ENCODE measurements around the gene FBXO7.
A peak's percentile ranks its signal among the peaks of the same experiment; 100 is the strongest.
"Not testable (repeated sequence)": the region's sequence is repeated elsewhere in the genome, so short reads cannot be mapped to it uniquely, and the experiment has no call there.

FBXO7 gene

GRCh38 chr22:32474635-32475467, at the start of gene FBXO7:
Gene FBXO7, plus strand, starts transcription at chr22:32474811. Its CDS starts 192 bp downstream, at chr22:32475003.
- DNase-seq (ENCODE audit: low read depth, low spot score): peak; percentile 70

- no peak for DNase-seq (ENCODE audit: low read depth, low spot score)
These were observed 47.7 kb upstream of the FBXO7 start for GRCh38 chr22:32426881-32427280.

- DNase-seq (ENCODE audit: low read depth, low spot score): no peak
These were observed 44.3 kb upstream of the FBXO7 start for GRCh38 chr22:32430352-32430751.

GRCh38 chr22:32444068-32444467, 30.5 kb upstream of the FBXO7 start:
- DNase-seq (ENCODE audit: low read depth, low spot score): no peak

- no peak for DNase-seq (ENCODE audit: low read depth, low spot score)
These were observed 28.3 kb upstream of the FBXO7 start for GRCh38 chr22:32446321-32446720.

- DNase-seq (ENCODE audit: low read depth, low spot score): no peak
These were observed 25.6 kb upstream of the FBXO7 start for GRCh38 chr22:32448980-32449379.

- DNase-seq (ENCODE audit: low read depth, low spot score): no peak
These were observed 17.6 kb upstream of the FBXO7 start for GRCh38 chr22:32457031-32457430.

- DNase-seq (ENCODE audit: low read depth, low spot score): no peak
These were observed 12.2 kb upstream of the FBXO7 start for GRCh38 chr22:32462452-32462851.

- DNase-seq (ENCODE audit: low read depth, low spot score): no peak
These were observed 8.9 kb upstream of the FBXO7 start for GRCh38 chr22:32465661-32466060.

GRCh38 chr22:32466496-32466895, 8.1 kb upstream of the FBXO7 start:
- no peak for DNase-seq (ENCODE audit: low read depth, low spot score)

GRCh38 chr22:32469799-32470212, 4.8 kb upstream of the FBXO7 start:
- no peak for DNase-seq (ENCODE audit: low read depth, low spot score)

- DNase-seq (ENCODE audit: low read depth, low spot score): no peak
These were observed 1.1 kb upstream of the FBXO7 start for GRCh38 chr22:32473388-32473952.

GRCh38 chr22:32475468-32476010, 928 bp downstream of the FBXO7 start:
- no peak for DNase-seq (ENCODE audit: low read depth, low spot score)

- DNase-seq (ENCODE audit: low read depth, low spot score): no peak
These were observed 1.9 kb downstream of the FBXO7 start for GRCh38 chr22:32476281-32477195.

GRCh38 chr22:32477596-32477995, 3.0 kb downstream of the FBXO7 start:
- no peak for DNase-seq (ENCODE audit: low read depth, low spot score)

GRCh38 chr22:32478552-32478951, 3.9 kb downstream of the FBXO7 start:
- not testable (repeated sequence) for DNase-seq (ENCODE audit: low read depth, low spot score)

- DNase-seq (ENCODE audit: low read depth, low spot score): no peak
These were observed 4.4 kb downstream of the FBXO7 start for GRCh38 chr22:32478994-32479393.

GRCh38 chr22:32480238-32480637, 5.6 kb downstream of the FBXO7 start:
- no peak for DNase-seq (ENCODE audit: low read depth, low spot score)

- no peak for DNase-seq (ENCODE audit: low read depth, low spot score)
These were observed 8.1 kb downstream of the FBXO7 start for GRCh38 chr22:32482708-32483107.

GRCh38 chr22:32486656-32487390, 12.2 kb downstream of the FBXO7 start:
- DNase-seq (ENCODE audit: low read depth, low spot score): no peak

- DNase-seq (ENCODE audit: low read depth, low spot score): no peak
These were observed 12.8 kb downstream of the FBXO7 start for GRCh38 chr22:32487461-32487860.

Data from activated CD4-positive, CD25-positive, alpha-beta regulatory T cell treated with anti-CD3 and anti-CD28 coated beads, Interleukin-2, amount 50 U/mL, for 16 hours (primary cell).